ENCODE results near the gene NPHP4.
"Not testable (repeated sequence)": the region's sequence is repeated elsewhere in the genome, so short reads cannot be mapped to it uniquely, and the experiment has no call there.

NPHP4 gene

GRCh38 chr1:5873556-5873955, 118.7 kb downstream of the NPHP4 start:
- no peak for DNase-seq

- DNase-seq = no peak
Observed at GRCh38 chr1:5872886-5873285, 119.3 kb downstream of the NPHP4 start.

GRCh38 chr1:5868931-5869500, 123.2 kb downstream of the NPHP4 start:
- no peak for DNase-seq

GRCh38 chr1:5865774-5866173, 126.5 kb downstream of the NPHP4 start:
- no peak for DNase-seq

GRCh38 chr1:5865056-5865455, 127.2 kb downstream of the NPHP4 start:
- no peak for DNase-seq

GRCh38 chr1:5864256-5864655, 128.0 kb downstream of the NPHP4 start:
- DNase-seq = no peak

- no peak for DNase-seq
Observed at GRCh38 chr1:5863238-5863637, 129.0 kb downstream of the NPHP4 start.

- DNase-seq = no peak
Observed at GRCh38 chr1:5861871-5862825, 130.1 kb downstream of the NPHP4 start.

GRCh38 chr1:5860277-5860676, 131.9 kb downstream of the NPHP4 start:
- DNase-seq = no peak

GRCh38 chr1:5859766-5860165, 132.5 kb downstream of the NPHP4 start:
- no peak for DNase-seq

- no peak for DNase-seq
Observed at GRCh38 chr1:5858844-5859407, 133.3 kb downstream of the NPHP4 start.

GRCh38 chr1:5858246-5858645, 134.0 kb downstream of the NPHP4 start:
- DNase-seq = no peak

GRCh38 chr1:5857508-5858090, 134.6 kb downstream of the NPHP4 start:
- DNase-seq = no peak

- no peak for DNase-seq
Observed at GRCh38 chr1:5857011-5857410, 135.2 kb downstream of the NPHP4 start.

- DNase-seq = no peak
Observed at GRCh38 chr1:5856246-5856815, 135.9 kb downstream of the NPHP4 start.

GRCh38 chr1:5855196-5855897, 136.9 kb downstream of the NPHP4 start:
- DNase-seq = no peak

GRCh38 chr1:5854754-5855153, 137.5 kb downstream of the NPHP4 start:
- DNase-seq = no peak

- DNase-seq = not testable (repeated sequence)
Observed at GRCh38 chr1:5853858-5854257, 138.4 kb downstream of the NPHP4 start.

GRCh38 chr1:5850503-5850902, 141.7 kb downstream of the NPHP4 start:
- DNase-seq = no peak

- no peak for DNase-seq
Observed at GRCh38 chr1:5849550-5849949, 142.7 kb downstream of the NPHP4 start.

- DNase-seq = no peak
Observed at GRCh38 chr1:5847013-5847659, 145.1 kb downstream of the NPHP4 start.

GRCh38 chr1:5845376-5845775, 146.8 kb downstream of the NPHP4 start:
- DNase-seq = no peak

Measured in stimulated activated CD4-positive, alpha-beta T cell treated with anti-CD3 and anti-CD28 coated beads, Interleukin-2, amount 100 ng/mL, for 48 hours (primary cell).